ENCODE measurements around the gene CHI3L2.

The CHI3L2 gene

DNA sequence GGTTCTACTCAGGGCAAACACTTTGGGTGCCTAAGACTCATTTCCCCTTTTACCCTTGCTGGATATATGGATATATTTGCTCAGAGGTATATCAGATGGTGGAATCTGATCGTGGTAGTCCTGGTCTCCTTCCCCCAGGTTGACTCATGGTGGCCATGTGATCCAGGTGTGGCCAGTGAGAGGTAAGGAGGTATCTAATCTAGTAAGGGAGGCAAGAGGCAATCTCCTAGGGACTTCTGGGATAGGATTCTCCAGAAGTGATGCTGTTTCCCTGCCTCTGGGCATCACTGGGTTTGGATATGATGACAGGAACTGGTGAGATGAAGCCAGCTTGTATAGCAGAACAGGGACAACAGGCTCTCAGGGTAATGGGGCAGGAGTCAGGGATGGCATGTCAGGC, 18.6 kb upstream of the CHI3L2 start:
- no peak for TF ChIP-seq GATA3 (IDR thresholded peaks at IDR 0.05; ENCODE audit: low read depth, low read length)
- no peak for TF ChIP-seq GATA2 (IDR thresholded peaks at IDR 0.05; ENCODE audit: low read depth, low read length)

DNA sequence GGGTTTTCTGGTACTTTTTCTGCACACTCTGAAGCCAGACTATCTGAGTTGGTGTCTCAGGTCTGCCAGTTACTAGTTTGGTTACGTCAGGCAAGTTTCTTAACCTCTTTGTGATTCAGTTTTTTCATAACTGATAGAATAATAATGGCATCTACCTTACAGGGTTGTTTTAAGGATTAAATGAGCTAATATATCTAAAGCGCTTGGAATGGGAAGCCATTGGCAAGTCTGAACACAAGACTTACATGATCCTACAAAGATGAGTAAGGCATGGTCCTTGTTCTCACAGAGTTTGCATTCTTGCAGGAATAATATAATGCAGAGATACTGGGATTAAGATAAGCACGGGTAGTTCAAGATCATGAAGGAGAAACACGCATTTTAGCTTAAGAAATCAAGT, 17.9 kb upstream of the CHI3L2 start:
- TF ChIP-seq GATA2 (IDR thresholded peaks at IDR 0.05; ENCODE audit: low read depth, low read length) = no peak
- TF ChIP-seq GATA3 (IDR thresholded peaks at IDR 0.05; ENCODE audit: low read depth, low read length) = no peak

DNA sequence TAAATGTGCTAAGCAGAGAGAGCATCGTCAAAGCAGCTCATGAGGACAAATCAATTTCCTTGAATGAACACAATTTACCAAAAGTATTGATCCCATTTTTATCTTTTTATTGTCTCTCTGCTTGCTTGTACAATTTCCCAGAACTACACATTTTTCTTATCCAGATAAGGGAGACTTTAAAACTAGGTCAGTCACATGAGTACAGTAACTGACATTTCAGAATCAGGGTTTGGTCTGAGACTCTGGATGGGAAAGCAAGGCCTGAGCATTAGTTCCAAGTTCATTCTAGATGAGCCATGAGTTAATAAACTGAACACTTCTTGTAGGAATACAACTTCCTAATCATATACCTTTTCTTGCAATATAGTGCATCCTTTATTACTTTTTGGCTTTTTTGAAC, 15.6 kb upstream of the CHI3L2 start:
- no peak for TF ChIP-seq GATA3 (IDR thresholded peaks at IDR 0.05; ENCODE audit: low read depth, low read length)
- TF ChIP-seq GATA2 (IDR thresholded peaks at IDR 0.05; ENCODE audit: low read depth, low read length) = no peak

DNA sequence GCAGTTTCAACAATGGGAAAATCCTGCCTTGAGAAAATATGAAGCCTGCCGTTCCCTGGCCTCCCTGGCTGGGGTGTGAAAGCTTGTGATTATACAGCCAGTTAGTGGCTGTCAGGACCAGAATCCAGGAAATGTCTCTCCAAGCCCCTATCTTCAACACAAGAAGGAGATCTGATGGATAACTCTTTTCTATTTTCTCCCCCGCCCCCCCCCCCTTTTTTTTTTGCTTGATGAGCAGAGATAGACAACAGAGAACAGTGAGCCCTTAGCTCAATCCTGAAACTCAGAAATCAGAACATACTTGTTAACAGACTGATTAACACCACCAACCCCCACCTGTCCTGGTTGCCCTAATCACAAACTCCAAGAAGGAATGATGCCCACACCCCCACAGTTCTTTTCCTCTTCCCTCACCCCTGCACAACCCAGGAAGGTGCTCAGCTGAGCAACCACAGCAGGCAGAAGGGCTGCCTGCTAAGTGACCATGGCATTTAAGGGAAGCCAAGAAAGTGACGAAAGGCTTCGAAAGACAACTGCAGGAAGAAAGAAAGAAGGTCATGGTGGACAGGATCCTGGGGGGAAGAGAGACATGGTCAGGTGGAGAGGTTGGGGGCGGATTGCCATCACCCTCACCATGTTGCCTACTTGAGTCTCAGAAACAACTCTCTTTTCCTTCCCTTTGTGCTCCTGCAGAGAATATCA, 14.7 kb upstream of the CHI3L2 start:
- TF ChIP-seq GATA2 (IDR thresholded peaks at IDR 0.05; ENCODE audit: low read depth, low read length) (no peak), GATA3 (IDR thresholded peaks at IDR 0.05; ENCODE audit: low read depth, low read length) (no peak)

DNA sequence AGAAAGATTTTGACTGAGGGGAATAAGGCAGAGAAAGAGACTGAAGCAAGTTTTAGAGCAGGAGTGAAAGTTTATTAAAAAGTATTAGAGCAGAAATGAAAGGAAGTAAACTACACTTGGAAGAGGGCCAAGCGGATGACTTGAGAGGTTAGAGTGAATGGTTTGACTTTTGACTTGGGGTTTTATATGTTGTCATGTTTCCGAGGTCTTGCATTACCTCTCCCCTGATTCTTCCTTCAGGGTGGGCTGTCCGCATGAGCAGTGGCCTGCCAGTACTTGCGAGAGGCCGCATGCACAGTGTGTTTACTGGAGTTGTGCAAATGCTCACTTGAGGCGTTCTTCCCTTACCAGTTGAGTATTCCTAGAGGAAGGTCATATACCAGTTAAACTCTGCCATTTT, 14.1 kb upstream of the CHI3L2 start:
- TF ChIP-seq GATA2 (IDR thresholded peaks at IDR 0.05; ENCODE audit: low read depth, low read length) = no peak
- TF ChIP-seq GATA3 (IDR thresholded peaks at IDR 0.05; ENCODE audit: low read depth, low read length) = no peak

DNA sequence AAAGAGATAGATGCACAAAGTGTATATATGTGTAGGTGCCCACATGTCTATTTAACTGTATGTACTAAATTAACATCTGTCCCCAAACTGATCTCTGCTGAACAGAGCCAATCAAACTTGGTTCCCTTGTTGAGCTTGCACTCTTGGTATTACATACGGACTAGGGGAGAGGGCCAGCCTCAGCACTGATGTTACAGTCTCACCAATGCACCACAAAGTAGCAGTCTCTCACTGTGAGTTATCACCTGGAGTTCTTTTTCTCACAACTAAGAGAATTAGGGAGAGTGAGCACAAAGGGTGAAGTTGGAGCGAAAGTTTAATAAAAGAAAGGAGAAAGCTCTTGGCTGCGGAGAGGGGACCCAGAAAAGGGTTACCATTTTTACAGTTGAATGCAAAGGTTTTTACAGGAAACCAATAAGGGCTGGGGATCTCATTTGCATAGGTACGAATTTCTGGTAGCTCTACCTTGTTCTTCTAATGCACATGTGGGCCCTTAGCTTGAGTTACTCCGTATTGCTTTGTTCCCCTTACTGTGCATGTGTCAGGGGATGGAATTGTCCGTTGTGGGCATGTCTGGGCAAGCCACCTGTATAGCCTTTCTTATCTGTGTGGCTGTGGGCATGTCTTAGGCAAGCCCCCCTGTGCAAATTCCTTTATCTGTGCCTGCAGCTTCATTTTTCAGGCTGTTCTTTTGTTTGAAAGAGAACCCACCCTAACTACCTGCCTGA, 13.3 kb upstream of the CHI3L2 start:
- TF ChIP-seq GATA2 (IDR thresholded peaks at IDR 0.05; ENCODE audit: low read depth, low read length) (no peak), GATA3 (IDR thresholded peaks at IDR 0.05; ENCODE audit: low read depth, low read length) (no peak)

DNA sequence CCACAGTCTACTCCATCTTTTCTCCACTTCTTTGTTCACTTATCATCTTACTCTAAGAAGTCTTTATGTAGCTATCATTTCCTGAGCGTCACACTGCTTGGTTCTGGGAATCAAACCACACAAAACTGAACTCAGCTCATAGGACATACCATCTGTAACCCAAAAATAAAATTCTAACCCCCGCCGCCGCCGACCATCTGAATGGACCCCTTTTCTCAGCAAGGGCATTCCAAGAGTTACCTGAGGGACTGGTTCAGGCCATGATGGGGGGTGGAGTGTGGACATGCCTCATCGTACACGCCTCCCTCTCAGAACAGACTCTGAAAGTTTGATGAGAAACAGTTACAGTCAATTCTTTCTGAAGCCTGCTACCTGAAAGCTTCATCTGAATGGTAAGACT, 12.6 kb upstream of the CHI3L2 start:
- TF ChIP-seq GATA2 (IDR thresholded peaks at IDR 0.05; ENCODE audit: low read depth, low read length) (no peak), GATA3 (IDR thresholded peaks at IDR 0.05; ENCODE audit: low read depth, low read length) (no peak)

DNA sequence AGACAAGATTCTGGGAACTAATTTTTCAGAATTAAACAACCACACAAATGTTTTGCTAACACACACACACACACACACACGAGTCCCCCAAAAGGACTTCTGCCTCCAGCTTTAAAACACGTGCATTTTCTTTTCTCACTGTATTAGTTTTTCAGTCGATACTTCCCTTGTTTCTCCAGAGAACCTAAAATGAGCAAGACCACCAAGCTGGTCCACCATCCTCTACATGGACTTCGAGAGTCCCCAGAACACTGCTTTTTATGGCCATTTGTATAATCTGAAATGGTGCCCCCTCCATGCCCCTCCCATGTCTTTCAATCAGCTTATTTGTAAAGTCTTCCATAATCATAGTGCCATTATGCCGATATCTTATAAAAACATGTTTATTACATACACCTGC, 10.8 kb upstream of the CHI3L2 start:
- no peak for TF ChIP-seq GATA2 (IDR thresholded peaks at IDR 0.05; ENCODE audit: low read depth, low read length)
- no peak for TF ChIP-seq GATA3 (IDR thresholded peaks at IDR 0.05; ENCODE audit: low read depth, low read length)

DNA sequence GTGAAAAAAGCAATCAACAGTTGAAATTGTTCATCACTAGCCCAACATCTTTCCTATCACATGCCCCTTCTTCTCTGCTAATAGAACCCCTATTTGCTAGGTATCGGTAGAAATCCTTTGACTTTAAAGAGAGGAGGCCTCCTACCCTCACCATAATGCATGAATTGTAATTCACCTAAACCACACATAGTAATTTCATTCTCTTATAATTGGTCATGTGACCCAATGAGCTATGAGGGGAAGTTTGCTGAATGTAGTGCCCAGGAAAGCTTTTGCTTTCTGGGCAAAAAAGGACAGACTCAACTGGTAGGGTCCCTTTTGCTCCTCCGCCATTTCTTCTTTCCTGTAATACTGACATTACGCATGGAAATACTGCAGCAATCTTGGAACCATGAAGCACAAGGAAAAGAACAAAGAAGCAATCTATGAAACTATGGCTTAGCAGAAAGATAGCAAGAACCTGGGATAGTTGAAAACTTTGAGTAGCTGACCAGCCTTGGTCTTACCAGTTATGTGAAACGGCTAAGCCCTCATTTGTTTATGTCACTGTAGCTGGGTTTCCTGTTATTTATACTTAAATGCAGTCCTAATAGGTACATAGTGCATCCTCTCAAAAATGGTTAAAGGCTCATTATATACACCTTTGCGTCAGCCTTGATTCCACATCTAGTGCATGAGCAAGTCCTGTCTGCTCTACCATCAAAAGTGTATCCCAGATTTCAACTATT, 10.2 kb upstream of the CHI3L2 start:
- TF ChIP-seq GATA2 (IDR thresholded peaks at IDR 0.05; ENCODE audit: low read depth, low read length) = no peak
- no peak for TF ChIP-seq GATA3 (IDR thresholded peaks at IDR 0.05; ENCODE audit: low read depth, low read length)

DNA sequence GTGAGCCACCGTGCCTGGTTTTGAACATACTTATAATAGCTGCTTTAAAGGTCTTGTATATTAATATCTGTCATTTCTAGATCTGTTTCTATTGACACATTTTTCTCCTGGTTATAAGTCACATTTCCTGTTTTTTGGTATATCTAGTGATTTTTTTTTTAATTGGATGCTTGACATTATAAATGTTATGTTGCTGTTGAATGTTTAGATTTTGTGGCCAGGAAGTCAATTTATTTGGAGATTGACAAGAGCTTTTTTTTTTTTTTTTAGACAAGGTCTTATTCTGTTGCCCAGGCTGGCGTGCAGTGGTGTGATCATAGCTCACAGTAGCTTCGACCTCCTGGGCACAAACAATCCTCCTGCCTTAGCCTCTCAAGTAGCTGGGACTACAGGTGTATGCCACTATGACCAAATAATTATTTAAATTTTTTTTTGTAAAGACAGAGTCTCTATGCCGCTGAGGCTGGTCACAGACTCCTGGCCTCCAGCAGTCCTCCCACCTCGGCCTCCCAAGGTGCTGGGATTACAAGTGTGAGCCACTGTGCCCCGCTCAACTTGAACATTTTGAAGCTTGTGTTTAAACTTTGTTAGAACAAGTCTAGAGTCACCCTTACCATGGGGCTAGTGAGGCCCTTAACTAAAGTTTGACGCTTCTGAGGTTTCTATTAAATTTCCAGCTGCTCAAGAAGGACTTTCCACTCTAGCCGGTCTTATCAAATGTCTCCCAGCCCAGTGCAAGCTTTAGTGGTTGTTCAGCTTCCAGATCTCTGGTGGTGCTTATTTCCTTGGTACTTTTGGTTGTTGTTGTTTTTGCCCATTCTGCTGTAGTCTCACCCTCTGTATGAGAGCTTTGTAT, 8.6 kb upstream of the CHI3L2 start:
- TF ChIP-seq GATA2 (IDR thresholded peaks at IDR 0.05; ENCODE audit: low read depth, low read length) = no peak
- TF ChIP-seq GATA3 (IDR thresholded peaks at IDR 0.05; ENCODE audit: low read depth, low read length) = no peak

DNA sequence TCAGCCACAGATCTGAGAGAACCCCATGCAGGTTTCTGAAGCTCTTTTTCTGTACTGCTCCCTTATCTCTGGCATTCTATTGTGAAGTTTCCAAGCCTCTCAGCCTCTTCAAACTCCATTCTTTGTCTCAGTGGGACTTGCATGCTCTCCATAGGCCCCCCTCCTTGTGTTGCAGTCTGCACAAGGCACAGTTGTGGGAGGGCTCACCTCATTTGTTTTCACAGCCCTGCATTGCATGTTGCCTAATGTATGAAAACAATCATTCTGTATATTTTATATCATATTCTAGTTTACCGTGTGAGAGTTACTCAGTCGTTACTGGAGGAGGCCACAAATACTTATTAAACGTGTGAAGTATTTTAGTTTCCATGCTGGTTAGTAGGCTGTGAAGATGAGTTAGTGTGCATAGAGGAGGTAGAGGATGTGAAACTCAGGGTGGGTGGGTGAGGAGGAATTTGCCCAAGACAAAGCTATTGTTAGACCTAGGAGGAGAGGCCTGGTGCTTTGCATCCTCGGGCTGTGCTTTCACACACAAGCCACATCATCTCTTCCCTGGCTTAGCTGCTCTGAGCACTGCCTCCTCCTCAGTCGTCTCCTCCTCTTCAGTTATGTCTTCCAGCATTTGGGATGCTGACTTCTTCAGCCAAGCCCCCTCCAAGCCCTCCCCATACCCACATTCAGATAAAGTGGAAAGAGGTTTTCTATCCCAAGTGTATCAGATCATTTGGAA, 7.8 kb upstream of the CHI3L2 start:
- TF ChIP-seq GATA3 (IDR thresholded peaks at IDR 0.05; ENCODE audit: low read depth, low read length) = no peak
- no peak for TF ChIP-seq GATA2 (IDR thresholded peaks at IDR 0.05; ENCODE audit: low read depth, low read length)

DNA sequence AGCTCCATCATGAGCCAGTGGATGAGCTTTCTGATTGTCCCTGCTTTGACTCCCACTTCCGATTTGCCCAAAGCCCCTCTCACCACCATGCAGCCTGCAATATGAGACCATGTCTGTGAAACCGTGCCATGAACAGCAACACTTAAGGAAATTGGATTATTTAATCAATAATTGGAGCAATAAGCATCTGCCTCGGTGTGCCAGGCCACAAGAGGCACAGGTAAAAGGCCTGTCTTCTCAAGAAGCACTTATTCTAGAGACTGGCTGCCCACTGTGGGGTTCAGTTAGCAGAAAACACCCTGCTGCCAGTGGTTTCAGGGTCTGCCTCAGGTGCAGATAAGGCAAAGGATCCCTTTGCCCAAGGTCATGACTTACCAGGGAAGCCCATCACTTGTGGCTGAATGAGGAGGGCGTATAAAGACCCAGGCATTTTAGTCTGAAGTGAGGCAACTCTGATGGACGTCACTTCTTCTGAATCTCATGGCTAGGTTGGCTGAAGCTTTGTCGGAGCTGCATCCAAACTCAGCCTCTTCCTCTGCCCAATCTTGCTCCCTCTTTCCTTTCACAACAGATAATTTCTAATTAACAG, 7.1 kb upstream of the CHI3L2 start:
- TF ChIP-seq GATA3 (IDR thresholded peaks at IDR 0.05; ENCODE audit: low read depth, low read length) (no peak), GATA2 (IDR thresholded peaks at IDR 0.05; ENCODE audit: low read depth, low read length) (no peak)

DNA sequence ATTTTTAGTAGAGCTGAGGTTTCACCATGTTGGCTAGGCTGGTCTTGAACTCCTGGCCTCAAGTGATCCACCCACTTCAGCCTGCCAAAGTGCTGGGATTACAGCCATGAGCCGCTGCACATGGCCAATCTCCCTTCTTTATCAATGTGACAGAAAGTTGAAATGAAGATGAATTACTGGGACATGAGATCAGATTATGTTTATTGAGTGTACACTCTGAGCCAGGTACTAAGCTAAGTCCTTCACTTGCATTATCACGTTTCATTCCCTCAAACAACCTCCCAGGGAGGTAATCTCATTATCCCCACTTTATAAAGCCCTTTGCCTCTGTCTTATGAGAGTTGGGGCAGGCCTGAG, 6.3 kb upstream of the CHI3L2 start:
- TF ChIP-seq GATA2 (IDR thresholded peaks at IDR 0.05; ENCODE audit: low read depth, low read length) (no peak), GATA3 (IDR thresholded peaks at IDR 0.05; ENCODE audit: low read depth, low read length) (no peak)

Data from SH-SY5Y (cell line).